IPS-NIHi7 (cell line): ENCODE data around the gene SNX18.

Experiments used
- DNase-seq: peaks from one replicate; pipeline ENCODE4 v3.0.0; 2012; ENCODE audit warnings: mixed read lengths; ENCODE audit errors: extremely low spot score

The SNX18 gene

DNA sequence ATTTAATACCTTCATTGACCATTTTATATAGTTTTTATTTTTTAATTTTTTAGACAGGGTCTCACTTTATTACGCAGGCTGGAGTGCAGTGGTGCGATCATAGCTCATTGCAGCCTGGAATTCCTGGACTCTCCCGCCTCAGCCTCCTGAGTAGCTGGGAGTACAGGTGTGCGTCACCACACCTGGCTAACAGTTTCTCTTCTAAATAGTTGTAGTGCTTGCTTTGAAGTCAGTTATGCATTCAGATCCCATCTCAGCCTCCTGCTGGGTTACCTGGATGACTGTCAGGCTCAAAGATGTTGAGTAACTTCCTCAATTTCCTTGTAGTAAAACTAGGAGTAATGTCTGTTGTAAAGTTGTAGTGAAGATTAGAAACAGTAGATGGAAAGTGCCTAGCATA is 21.4 kb downstream of the SNX18 start:
- DNase-seq = no peak

DNA sequence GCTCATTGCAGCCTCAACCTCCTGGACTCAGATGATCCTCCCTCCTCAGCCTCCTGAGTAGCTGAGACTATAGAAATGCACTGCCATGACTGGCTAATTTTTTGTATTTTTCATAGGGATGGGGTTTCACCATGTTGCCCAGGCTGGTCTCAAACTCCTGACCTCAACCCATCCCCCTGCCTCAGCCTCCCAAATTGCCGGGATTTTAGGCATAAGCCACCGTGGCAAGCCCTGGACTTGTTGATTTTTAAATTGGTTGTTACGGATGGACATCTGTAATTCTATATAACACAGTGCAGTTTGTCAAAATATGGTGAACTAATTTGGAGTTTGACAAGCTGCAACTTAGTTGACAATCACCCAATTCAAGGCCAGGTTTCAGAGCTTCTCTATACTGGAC is 22.7 kb downstream of the SNX18 start:
- no peak for DNase-seq

DNA sequence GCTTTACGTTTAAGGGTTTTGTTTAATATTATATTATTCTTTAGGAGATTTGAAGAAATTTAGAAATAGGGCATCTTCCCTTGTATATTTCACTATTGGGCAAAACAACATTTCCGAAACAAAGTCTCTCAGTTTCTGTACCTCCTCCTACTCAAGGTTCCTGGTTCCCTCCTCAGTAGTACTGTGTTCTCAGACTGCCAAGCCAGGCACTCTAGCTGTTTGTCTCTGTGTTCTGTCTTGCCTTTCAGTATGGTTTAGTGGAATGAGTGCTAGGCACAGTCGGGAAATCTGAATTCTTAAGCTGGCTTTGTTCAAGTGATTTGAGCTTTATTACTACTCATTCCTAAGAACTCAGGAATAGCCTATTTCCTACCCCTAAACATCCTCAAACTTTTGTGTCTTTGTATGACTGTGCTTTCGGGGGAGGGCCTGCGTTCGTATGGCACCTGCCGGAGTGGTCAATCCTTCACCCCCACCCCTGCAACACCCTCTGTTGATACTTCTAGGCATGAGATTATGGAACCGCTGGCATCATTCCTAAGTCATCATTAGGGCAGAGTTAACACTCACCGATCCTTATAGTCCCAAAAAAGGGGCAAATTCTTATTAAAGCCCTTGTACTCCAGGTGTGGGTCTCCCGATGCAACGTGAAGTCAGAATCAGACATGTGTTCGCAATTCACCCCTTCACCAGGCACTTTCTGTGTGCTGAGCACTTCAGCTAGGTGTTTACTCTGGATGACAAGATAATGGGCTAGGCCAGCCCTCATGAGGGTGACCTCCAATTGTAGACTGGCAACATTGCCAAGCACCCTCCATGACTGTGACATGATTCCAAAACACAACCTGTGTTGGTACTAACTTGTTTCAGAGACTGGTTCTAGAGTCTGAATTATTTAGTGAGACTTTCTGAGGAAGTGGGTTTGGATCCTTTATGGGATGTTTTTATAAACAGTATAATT is 24.5 kb downstream of the SNX18 start:
- DNase-seq = no peak

DNA sequence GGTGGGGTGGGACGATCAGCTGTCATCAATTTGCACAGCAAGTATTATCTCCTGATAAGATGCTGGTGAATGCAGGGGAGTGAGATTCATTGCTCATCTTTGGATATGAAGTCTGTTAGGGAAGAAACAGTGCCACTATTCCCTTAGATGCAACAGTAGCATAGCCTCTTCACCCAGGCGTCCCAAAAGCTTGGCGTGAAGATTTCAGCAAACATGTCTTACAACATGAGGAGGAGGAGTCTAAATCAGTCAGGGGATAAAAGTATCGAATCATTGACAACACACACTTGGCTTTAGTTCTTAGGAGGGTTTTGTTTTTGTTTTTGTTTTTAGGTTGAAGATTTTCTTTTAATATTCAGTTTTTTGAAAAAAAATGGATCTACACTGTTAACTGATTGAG is 26.5 kb downstream of the SNX18 start:
- no peak for DNase-seq

DNA sequence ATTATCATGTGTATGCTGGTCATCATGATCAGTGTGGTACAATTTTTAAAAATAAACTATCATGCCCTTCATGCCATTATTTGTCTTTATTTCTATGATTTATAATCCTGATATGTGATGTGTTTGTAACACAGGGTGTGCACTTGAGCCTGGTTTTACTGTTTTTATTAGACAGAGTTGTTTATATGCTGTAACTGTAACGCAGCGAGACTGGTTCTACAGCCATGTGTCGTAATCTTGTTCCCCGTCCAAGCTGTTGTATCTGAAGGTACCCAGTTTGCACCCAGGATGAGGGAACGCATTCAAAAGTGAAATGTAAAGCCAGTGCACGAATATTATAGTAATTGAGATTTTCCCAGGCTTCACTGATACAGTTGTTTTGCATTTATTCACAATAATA is 28.2 kb downstream of the SNX18 start:
- no peak for DNase-seq

DNA sequence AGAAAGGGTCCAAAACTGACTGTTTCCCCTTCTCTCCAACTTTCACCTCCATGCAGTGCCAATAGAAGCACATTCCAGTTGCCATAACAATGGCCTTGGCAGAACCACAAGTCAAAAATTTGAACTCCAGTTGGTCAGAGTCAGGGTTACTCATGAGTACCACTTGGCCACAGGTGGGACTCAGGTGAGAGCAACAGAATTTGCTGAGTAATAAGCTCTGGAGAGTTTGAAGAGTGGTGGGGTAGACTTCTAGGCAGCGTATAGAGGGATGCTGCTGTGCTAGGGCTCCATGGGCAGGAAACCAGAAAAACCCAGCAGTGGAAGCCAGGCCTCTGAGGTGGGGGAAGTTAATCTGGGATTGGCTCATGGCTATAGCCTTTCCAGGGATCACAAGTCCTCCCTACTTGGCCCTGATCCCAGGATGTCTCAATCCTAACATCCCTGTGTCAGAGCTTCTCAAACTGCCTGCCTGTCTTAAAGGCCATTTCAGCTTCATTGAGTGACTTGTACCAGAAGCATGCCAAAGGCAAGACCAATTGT is 30.2 kb downstream of the SNX18 start:
- DNase-seq = no peak

DNA sequence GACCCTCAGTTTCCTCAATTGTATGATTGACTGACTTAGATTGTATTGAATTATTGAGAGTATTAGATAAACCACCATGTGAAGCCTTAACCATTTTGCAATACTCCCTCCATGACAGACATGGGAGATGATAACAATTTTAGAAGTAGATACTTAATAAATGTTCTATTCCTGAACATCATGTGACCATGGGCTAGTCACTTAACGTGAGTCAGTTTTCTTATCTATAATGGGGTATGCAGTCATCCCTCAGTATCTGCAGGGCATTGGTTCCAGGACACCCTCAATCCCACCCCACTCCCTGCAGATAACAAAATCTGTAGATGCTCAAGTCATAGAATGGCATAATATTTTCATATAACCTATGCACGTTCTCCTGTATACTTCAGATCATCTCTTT is 31.0 kb downstream of the SNX18 start:
- DNase-seq = no peak

DNA sequence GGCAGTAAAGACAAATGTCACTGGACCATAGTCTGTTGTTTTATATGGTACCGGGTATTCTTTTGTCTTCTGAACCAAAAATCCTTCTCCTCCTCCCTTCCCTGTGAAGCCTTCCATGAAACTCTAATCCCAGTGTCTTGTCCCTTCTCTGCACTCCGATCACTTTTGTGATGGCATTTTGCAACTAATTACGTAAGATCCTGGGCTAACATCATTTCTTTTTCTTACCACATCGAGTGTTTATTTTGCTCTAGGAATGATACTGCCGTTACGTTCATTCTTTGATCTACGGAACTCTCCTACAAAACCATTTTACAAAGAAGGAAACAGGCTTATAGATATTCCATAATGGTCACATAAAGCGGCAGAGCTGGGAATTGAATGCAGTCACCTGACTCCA is 33.7 kb downstream of the SNX18 start:
- no peak for DNase-seq

DNA sequence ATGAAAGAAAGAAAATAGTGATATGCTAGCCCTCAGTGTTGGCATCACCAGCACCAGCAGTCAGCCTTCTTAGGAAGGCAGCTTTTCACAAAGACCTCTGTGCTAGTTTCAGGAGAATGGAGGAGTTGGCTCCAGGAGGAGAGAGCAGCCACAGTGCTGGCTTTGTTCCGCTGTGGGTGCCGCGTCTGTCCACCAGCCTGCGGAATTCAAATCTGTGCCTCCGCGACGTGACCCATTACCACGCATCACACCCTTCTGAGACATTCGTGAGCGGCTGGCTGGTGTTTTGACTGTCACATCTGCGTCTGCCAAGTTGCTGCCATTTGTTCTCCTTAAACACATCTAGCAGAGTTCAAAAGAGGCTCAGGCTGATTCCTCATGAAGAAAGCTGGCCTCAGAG is 34.4 kb downstream of the SNX18 start:
- DNase-seq = no peak

DNA sequence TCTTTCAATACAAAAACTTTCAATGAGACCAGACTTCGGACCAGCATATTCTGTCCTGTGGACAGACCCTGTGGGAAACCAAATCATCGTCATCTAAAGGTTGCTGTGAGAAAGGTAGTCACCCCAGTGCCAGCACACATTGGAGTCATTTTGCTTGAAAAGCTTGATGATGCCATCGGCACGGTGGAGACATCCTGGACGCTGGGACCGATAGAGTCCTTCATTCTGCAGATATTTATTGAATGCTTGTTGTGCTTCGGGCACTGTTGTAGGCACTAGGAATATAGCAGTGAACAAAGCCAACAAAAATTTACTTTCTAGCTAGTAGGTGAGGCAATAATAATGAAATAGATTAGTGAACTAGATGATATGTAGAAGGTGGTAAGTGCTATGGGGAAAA is 34.9 kb downstream of the SNX18 start:
- no peak for DNase-seq

DNA sequence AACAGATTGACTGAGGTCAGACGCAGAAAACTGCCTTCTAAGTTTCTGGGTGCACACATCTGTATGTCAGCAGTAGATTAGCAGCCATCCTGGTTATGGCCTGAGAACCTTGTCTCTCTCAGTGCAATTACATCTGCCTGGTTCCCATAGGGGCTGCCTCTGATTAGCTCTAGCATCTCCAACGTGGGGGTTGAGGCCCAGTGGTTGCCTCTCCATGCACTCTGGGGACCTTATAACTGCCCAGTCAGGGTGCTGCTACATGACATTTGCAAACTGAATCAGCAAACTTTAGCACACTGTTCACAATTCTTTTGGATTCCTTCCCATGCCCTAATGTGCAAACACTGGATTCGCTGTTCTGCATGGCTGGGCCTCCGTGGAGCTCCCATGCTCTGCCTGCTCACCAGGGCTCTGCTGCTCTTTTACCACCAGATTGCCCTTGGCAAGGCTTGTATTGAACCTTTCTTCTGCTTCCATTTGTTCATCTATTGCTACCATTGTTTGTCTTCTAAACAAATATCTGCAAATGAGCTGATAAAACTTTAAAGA is 36.2 kb downstream of the SNX18 start:
- no peak for DNase-seq

DNA sequence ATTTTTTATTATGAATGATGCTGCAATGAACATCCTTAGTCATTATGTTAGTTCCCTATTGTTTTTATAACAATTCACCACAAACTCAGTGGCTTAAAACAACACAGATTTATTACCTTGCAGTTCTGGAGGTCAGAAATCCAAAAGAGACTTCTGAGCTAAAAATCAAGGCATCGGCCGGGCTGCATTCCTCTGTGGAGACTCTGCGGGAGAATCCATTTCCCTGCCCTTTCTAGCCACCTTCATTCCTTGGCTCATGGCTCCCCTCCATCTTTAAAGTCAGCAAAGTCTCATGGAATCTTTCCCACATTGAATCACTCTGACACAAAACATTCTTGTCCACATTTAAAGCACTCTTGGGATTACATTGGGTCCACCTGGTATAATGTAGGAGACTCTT is 38.6 kb downstream of the SNX18 start:
- no peak for DNase-seq

DNA sequence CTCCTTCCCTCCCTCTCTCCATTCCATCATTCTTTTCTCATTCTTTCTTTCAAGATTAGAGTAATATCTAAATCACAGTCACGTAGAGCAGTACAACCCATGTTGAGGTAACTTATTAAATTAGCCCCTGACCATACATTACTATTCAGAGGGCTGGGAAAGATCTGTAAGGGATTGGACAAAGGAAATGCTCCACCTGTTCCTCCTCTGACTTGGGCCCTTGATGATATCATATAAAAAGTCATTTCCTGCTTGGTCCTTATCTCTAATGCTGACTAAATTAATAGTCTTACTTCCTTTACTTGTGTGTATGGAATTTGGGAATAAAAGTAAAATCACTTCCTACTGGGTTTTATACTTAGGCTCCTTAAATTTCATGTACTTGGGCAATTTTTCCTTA is 40.8 kb downstream of the SNX18 start:
- DNase-seq = no peak

DNA sequence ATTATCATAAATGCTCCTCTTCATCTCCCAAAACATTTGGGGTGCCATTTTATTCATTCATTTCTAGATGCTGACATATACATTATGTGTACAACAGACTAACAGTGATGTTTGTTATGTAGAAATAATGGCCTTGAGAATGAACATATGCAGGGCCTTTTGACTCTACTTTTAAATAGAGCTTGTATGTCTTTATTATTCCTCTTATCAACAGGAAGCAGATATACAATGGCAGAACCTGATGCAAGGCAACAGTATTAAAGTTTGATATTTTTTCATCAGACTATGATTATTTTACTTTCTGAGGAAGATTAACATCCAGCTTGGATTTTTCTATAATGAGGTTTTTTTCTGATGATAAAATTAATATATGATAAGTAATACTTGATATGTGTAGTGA is 44.1 kb downstream of the SNX18 start:
- DNase-seq = no peak

DNA sequence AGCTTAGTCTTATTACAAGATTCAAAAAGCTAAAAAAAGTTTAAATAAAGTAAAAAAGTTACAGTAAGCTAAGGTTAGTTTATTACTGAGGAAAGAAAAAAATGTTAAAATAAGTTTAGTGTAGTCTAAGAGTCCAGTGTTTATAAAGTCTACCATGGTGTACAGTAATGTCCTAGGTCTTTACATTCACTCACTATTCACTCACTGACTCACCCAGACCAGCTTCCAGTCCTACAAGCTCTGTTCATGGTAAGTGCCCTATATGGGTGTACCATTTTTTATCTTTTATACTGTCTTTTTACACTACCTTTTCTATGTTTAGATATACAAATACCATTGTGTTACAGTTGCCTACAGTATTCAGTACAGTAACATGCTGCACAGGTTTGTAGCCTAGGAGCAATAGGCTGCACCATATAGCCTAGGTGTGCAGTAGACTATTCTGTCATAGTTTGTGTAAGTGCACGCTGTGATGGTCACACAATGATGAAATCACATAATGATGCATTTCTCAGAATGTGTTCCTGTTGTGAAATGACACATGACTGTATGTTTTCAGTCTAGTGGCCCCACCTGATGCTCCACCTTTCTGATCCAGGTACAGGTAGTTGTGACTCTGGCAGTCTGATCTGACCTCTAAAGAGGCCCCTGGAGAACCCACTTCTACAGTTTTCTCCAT is 45.7 kb downstream of the SNX18 start:
- DNase-seq = no peak

DNA sequence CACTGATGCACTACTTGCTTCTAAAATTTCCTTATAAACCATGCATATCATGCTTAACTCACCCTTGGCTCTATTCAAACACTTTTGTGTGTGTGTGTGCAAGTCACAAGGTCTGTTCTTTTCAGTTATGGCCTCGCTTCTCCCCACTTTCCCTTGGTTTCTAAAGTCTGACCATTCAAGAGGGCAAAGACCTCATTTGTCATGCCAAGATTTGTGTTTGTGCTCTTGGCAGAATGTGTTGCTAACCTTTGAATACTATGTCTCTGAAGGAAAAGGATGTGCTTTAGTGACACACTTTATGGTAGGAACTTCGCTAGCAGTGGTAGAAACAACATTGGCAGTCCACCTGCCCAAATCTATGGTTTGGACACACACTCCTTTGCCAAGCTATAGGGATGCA is 50.4 kb downstream of the SNX18 start:
- no peak for DNase-seq

DNA sequence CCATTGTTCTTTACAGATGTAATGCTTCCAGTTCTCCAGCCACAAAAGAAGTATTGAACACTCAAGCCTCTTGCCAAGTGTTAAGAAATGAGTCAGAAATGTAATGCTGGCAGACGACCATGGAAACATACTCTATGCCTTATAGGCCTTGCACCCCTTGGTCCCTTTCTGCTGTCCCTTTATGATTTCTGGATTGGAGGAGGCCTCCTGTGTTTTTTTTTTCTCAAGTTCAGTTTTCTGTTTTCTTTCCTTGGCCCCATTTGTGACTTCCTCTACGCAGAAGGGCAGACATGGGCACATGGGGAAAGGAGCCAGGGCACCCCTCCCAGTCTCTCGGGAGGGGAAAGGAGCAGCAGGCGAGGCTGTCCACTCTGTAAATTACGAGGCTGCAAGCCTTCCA is 53.4 kb downstream of the SNX18 start:
- no peak for DNase-seq

DNA sequence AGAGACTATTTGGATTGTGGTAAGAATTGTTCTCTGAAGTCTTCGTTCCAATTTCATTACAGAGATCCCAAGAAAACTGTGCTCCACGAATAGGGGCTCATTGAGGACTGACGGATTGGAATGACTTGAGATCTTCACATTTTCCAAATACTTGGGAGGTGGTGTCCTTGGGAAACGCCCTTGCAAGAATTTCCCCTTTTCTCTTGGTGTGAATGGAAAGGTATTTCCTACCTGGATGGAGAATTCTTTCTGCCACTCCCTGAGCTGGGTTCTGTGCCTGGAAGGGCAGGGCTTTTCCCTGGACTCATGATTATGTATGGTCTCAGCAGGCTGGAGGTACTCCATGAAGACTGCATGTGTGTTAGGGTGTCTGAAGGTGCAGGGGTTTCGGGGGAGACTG is 53.9 kb downstream of the SNX18 start:
- no peak for DNase-seq

DNA sequence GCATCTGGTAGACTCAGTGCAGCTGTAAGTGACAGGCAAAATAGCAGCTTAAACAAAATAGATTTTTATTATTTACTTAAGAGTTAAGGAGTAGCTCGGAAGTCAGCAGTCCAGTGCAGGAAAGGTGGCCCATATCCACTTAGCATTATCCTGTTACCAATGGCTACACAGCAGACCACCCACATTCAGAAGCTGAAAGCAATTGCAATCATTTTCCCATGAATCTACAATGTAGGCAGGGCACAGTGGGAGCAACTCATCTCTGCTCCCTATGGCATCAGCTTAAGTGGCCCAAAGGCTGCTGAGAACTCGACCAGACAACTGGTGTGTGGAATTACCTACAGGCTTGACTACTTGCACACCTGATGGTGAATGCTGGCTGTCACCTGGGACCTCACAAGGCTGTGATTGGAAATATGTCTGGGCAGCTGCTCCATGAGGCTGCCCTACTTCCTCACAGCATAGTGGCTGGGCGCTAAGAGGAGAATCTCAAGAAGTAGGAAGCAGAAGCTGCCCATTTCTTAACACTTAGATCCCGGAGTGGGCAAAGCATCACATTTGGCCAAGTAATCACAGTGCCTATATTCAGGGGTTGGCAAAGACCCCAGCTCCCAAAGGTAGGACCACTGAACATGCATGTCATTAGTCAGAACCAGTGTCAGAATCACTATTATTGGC is 56.4 kb downstream of the SNX18 start:
- no peak for DNase-seq

DNA sequence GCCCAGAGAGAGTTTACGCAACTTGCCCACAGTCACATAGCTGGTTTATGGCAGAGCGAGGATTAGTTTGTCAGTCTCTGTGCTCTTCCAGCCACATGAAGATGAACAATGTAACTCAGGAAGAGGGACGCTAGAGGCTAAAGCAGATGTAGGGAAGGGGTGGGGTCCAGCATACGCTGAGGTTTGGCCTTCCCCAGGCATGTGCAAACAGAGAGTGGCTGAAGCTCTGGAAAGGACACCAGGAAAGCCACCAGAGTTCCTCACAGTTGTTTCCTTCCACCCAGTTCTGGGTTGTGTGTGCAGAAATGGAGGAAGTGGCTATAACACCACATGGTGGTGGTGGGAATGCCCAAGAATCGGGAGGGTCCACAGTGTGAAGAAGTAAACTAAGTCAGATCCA is 60.0 kb downstream of the SNX18 start:
- no peak for DNase-seq

DNA sequence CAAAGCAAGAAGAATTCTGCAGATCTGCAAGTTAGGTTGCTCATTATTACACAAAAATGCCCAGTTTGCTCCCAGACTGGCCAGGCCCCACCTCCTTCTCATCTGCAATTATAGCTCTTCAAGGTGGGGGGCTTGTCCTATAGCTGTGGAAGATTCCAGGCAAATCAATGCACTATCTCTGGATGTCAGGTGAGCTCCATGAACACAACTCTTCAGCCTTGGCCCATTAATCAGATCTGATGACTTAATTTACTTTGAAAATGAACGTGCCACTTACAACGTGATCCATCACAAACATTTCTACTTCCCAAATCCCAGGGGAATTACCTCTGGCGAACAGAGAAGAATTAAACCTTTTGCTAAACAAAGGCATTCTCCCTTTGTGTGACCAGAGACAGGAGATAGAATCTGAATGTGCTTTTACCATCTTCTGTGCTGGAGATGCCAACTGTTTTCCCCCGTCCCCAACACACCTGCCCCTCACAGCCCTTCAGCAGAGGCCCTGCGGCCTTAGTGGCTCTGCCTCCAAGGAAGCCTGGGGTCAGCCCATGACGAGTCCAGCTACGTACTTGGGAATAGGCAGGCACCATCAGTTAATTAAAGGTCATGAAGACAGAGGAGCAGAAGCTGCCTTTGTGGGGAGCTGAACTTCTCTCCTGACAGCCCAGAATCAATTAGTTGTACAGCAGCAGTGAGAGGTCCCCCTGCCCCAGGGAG is 60.5 kb downstream of the SNX18 start:
- no peak for DNase-seq
